Mammary epithelial cell (primary cell): ENCODE data around the gene PRELID3B.

Experiments used
- EZH2 ChIP-seq: IDR thresholded peaks from 2 replicates; pipeline ENCODE4 v1.6.1; 2012; ENCODE audit warnings: low read length, inconsistent platforms, borderline replicate concordance
- TF ChIP-seq, protein P1 (sequence below), 2 donors: IDR thresholded peaks in 1 of 2; conservative IDR thresholded peaks in 1 of 2; 2 replicates each; pipeline ENCODE4 v1.5.1; 2011 to 2012; ENCODE audit warnings: inconsistent platforms in 2 of 2, low read length in 2 of 2, mild to moderate bottlenecking in 2 of 2, control low read depth in 1 of 2, low read depth in 1 of 2; ENCODE audit not compliant: insufficient read depth in 1 of 2; ENCODE audit errors: extremely low read depth in 1 of 2

DNA sequence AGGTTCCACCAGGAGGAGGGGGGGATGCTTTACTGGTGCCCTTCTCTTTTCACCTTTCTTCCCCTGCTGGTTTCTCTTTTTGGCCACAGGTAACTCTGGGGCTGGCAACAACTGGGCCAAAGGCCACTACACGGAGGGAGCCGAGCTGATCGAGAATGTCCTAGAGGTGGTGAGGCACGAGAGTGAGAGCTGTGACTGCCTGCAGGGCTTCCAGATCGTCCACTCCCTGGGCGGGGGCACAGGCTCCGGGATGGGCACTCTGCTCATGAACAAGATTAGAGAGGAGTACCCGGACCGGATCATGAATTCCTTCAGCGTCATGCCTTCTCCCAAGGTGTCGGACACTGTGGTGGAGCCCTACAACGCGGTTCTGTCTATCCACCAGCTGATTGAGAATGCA lies 19.0 kb downstream of the PRELID3B start:
- no peak for TF ChIP-seq EZH2
- TF ChIP-seq, protein P1, sequence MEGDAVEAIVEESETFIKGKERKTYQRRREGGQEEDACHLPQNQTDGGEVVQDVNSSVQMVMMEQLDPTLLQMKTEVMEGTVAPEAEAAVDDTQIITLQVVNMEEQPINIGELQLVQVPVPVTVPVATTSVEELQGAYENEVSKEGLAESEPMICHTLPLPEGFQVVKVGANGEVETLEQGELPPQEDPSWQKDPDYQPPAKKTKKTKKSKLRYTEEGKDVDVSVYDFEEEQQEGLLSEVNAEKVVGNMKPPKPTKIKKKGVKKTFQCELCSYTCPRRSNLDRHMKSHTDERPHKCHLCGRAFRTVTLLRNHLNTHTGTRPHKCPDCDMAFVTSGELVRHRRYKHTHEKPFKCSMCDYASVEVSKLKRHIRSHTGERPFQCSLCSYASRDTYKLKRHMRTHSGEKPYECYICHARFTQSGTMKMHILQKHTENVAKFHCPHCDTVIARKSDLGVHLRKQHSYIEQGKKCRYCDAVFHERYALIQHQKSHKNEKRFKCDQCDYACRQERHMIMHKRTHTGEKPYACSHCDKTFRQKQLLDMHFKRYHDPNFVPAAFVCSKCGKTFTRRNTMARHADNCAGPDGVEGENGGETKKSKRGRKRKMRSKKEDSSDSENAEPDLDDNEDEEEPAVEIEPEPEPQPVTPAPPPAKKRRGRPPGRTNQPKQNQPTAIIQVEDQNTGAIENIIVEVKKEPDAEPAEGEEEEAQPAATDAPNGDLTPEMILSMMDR (conservative IDR thresholded peaks at IDR 0.05 in 1 of 2, IDR thresholded peaks at IDR 0.05 in 1 of 2; ENCODE audit: extremely low read depth in 1 of 2, insufficient read depth in 1 of 2, low read depth in 1 of 2, low read length in 2 of 2), result no peak
